HepG2 (cell line): ENCODE measurements around the gene FXYD1. TPM values are rescaled to one million over a fixed set of nuclear protein-coding genes. Genes with fewer than 3 reads are reported as not detected.

Experiments used
- AHR ChIP-seq: IDR thresholded peaks from 2 replicates; pipeline ENCODE4 v1.6.1; 2018; ENCODE audit warnings: missing genetic modification reagents, missing compliant biosample characterization
- BCL3 ChIP-seq: sonication (generic); formaldehyde crosslinking; IDR thresholded peaks from 2 replicates; pipeline ENCODE4 v1.5.1; 2020; ENCODE audit warnings: mild to moderate bottlenecking, missing genetic modification reagents, moderate library complexity
- DDIT3 ChIP-seq: sonication (generic); formaldehyde crosslinking; IDR thresholded peaks from 2 replicates; pipeline ENCODE4 v1.4.0; 2020; ENCODE audit warnings: mild to moderate bottlenecking, missing genetic modification reagents
- GTF3A ChIP-seq: sonication (generic); formaldehyde crosslinking; conservative IDR thresholded peaks from 2 replicates; pipeline ENCODE4 v1.4.0; 2020; ENCODE audit warnings: mild to moderate bottlenecking, missing genetic modification reagents
- HDAC1 ChIP-seq: sonication (generic); formaldehyde crosslinking; IDR thresholded peaks from 2 replicates; pipeline ENCODE4 v1.5.1; 2020; ENCODE audit warnings: mild to moderate bottlenecking, missing genetic modification reagents
- HIC2 ChIP-seq: sonication (generic); formaldehyde crosslinking; IDR thresholded peaks from 2 replicates; pipeline ENCODE4 v1.9.0; 2022; ENCODE audit warnings: low read depth, missing genetic modification reagents
- KDM5A ChIP-seq: fragments of 200-600 bp; sonication (generic); IDR thresholded peaks from 2 replicates; pipeline ENCODE4 v1.7.0; 2018; ENCODE audit warnings: antibody characterized with exemption, mild to moderate bottlenecking, low read length, borderline replicate concordance
- NR0B2 ChIP-seq: sonication (generic); formaldehyde crosslinking; IDR thresholded peaks from 2 replicates; pipeline ENCODE4 v1.4.0; 2020; ENCODE audit warnings: mild to moderate bottlenecking, missing genetic modification reagents
- NR2F6 ChIP-seq, 2 experiments: IDR thresholded peaks; 2 replicates each; pipeline ENCODE4 v1.6.1; 2016; ENCODE audit warnings: antibody characterized with exemption in 1 of 2, mild to moderate bottlenecking in 1 of 2
- PAX8 ChIP-seq: sonication (generic); formaldehyde crosslinking; IDR thresholded peaks from 2 replicates; pipeline ENCODE4 v1.8.0; 2022; ENCODE audit warnings: mild to moderate bottlenecking, missing genetic modification reagents, borderline replicate concordance
- PHF20 ChIP-seq: sonication (generic); formaldehyde crosslinking; IDR thresholded peaks from 2 replicates; pipeline ENCODE4 v1.5.0; 2020; ENCODE audit warnings: mild to moderate bottlenecking, missing genetic modification reagents
- POLR2A ChIP-seq, 2 experiments: IDR thresholded peaks; 2 replicates each; pipeline ENCODE4 v1.6.1; 2011; ENCODE audit warnings: low read depth in 2 of 2, low read length in 2 of 2, mild to moderate bottlenecking in 1 of 2, moderate library complexity in 1 of 2; ENCODE audit not compliant: insufficient read depth in 1 of 2
- STAT5B ChIP-seq: sonication (generic); formaldehyde crosslinking; IDR thresholded peaks from 2 replicates; pipeline ENCODE4 v1.4.0; 2020; ENCODE audit warnings: missing genetic modification reagents
- TBX2 ChIP-seq: sonication (generic); formaldehyde crosslinking; IDR thresholded peaks from 2 replicates; pipeline ENCODE4 v1.5.0; 2020; ENCODE audit warnings: missing genetic modification reagents, mild to moderate bottlenecking, borderline replicate concordance
- TCF7L2 ChIP-seq: IDR thresholded peaks from 2 replicates; pipeline ENCODE4 v1.6.1; 2011; ENCODE audit warnings: mild to moderate bottlenecking, low read depth, low read length, moderate library complexity
- ZFP1 ChIP-seq: IDR thresholded peaks from 2 replicates; pipeline ENCODE4 v1.6.1; 2016
- ZFP36L1 ChIP-seq: sonication (generic); formaldehyde crosslinking; IDR thresholded peaks from 2 replicates; pipeline ENCODE4 v1.8.0; 2022; ENCODE audit warnings: mild to moderate bottlenecking, missing genetic modification reagents, moderate library complexity
- ZMAT3 ChIP-seq: sonication (generic); formaldehyde crosslinking; conservative IDR thresholded peaks from 2 replicates; pipeline ENCODE4 v1.7.0; 2021; ENCODE audit warnings: missing genetic modification reagents
- ZNF446 ChIP-seq: sonication (generic); formaldehyde crosslinking; IDR thresholded peaks from 2 replicates; pipeline ENCODE4 v1.5.0; 2020; ENCODE audit warnings: mild to moderate bottlenecking, missing genetic modification reagents
- ZNF510 ChIP-seq: sonication (generic); formaldehyde crosslinking; IDR thresholded peaks from 2 replicates; pipeline ENCODE4 v1.4.0; 2020; ENCODE audit warnings: low read depth, mild to moderate bottlenecking, missing genetic modification reagents
- ZNF660 ChIP-seq: sonication (generic); formaldehyde crosslinking; IDR thresholded peaks from 2 replicates; pipeline ENCODE4 v1.5.1; 2020; ENCODE audit warnings: mild to moderate bottlenecking, low read depth, missing genetic modification reagents, borderline replicate concordance
- ZNF674 ChIP-seq: sonication (generic); formaldehyde crosslinking; IDR thresholded peaks from 2 replicates; pipeline ENCODE4 v1.5.0; 2020; ENCODE audit warnings: low read depth, mild to moderate bottlenecking, missing genetic modification reagents
- ZNF7 ChIP-seq: IDR thresholded peaks from 2 replicates; pipeline ENCODE4 v1.6.1; 2016; ENCODE audit warnings: missing biosample characterization, missing genetic modification reagents
- ZNF724P ChIP-seq: sonication (generic); formaldehyde crosslinking; IDR thresholded peaks from 2 replicates; pipeline ENCODE4 v1.8.0; 2022; ENCODE audit warnings: missing genetic modification reagents, borderline replicate concordance
- ZNF746 ChIP-seq: sonication (generic); formaldehyde crosslinking; IDR thresholded peaks from 2 replicates; pipeline ENCODE4 v1.8.0; 2022; ENCODE audit warnings: mild to moderate bottlenecking, missing genetic modification reagents
- ZNF775 ChIP-seq: sonication (generic); formaldehyde crosslinking; IDR thresholded peaks from 2 replicates; pipeline ENCODE4 v1.4.0; 2020; ENCODE audit warnings: missing genetic modification reagents, mild to moderate bottlenecking, moderate library complexity, borderline replicate concordance
- ZNF790 ChIP-seq: sonication (generic); formaldehyde crosslinking; IDR thresholded peaks from 2 replicates; pipeline ENCODE4 v1.8.0; 2022; ENCODE audit warnings: missing genetic modification reagents, mild to moderate bottlenecking, borderline replicate concordance
- ZNF792 ChIP-seq: IDR thresholded peaks from 2 replicates; pipeline ENCODE4 v1.6.1; 2016
- polyA plus RNA-seq, 8 experiments: library from polyadenylated mRNA; depleted of rRNA in 3 of 8; stranded (reverse) in 7 of 8; unstranded in 1 of 8; fragments of >200 nt; fragmentation: Illumina TruSeq in 4 of 8; extraction: Trizol in 4 of 8; gene quantifications; 2 replicates each; pipeline versions ENCODE4 v1.2.1 to v1.2.3, GENCODE V29; 2011 to 2016; ENCODE audit warnings: low read depth in 4 of 8, missing spikeins in 1 of 8, mixed read lengths in 1 of 8; ENCODE audit not compliant: insufficient read depth in 1 of 8
- total RNA-seq, 5 experiments: library from RNA; depleted of rRNA; stranded (reverse); fragments of >200 nt; fragmentation: Illumina TruSeq; extraction: Trizol; gene quantifications; 2 replicates each; pipeline ENCODE4 v1.2.3, GENCODE V29; 2016; ENCODE audit warnings: low read depth in 1 of 5

FXYD1 gene
- total and polyA plus RNA-seq, 2 of the 13 experiments (the other 11 are each of a cell fraction or from before 2014, with no cell fraction given) = 31.2 TPM; not detected in 1

GRCh38 chr19:35135389-35135909 lies 3.2 kb upstream of the FXYD1 start (continued):
- TF ChIP-seq PAX8 (CRISPR knock-in tag) (no peak), AHR (CRISPR knock-in tag) (0 out of 2 replicates have a peak, but pooled peaks have one; percentile 39), ZNF775 (CRISPR knock-in tag) (no peak), ZNF510 (CRISPR knock-in tag) (no peak), HIC2 (peak; percentile 78; the same call in 1 of the 2 replicates), TCF7L2 (no peak), PHF20 (CRISPR knock-in tag) (no peak), STAT5B (CRISPR knock-in tag) (no peak), TBX2 (peak; percentile 46; the same call in 1 of the 2 replicates), ZNF660 (no peak), ZNF7 (CRISPR knock-in tag) (no peak), GTF3A (CRISPR knock-in tag) (no peak), NR0B2 (CRISPR knock-in tag) (no peak), DDIT3 (CRISPR knock-in tag) (no peak), ZFP1 (CRISPR knock-in tag) (peak; percentile 47; the same call in 1 of the 2 replicates), KDM5A (no peak), ZNF746 (CRISPR knock-in tag) (no peak), HDAC1 (CRISPR knock-in tag) (peak; percentile 77), ZFP36L1 (CRISPR knock-in tag) (no peak), ZNF792 (CRISPR knock-in tag) (0 out of 2 replicates have a peak, but pooled peaks have one; percentile 42), BCL3 (no peak; the same call in 1 of the 2 replicates), NR2F6 (IDR thresholded peaks at IDR 0.05) (peak; percentile 79), NR2F6 (CRISPR knock-in tag; IDR thresholded peaks at IDR 0.05) (peak; percentile 83), ZMAT3 (CRISPR knock-in tag) (0 out of 2 replicates have a peak, but pooled peaks have one; percentile 37), ZNF724P (CRISPR knock-in tag) (no peak), ZNF674 (CRISPR knock-in tag) (no peak), ZNF446 (CRISPR knock-in tag) (no peak), POLR2A (IDR thresholded peaks at IDR 0.05; ENCODE audit: insufficient read depth in 1 of 2, low read depth in 2 of 2, low read length in 2 of 2) (no peak), ZNF790 (CRISPR knock-in tag) (no peak)
